ENCODE results near the gene CDH20. TPM values are rescaled to one million over a fixed set of nuclear protein-coding genes. Genes with fewer than 3 reads are reported as not detected.
A peak's percentile ranks its signal among the peaks of the same experiment; 100 is the strongest.

Gene CDH20
- not detected in 2 replicates for total RNA-seq

GRCh38 chr18:61333271-61333745 lies at the start of gene CDH20:
TSS of gene CDH20 (plus strand) at chr18:61333430.
- TF ChIP-seq, protein P1, sequence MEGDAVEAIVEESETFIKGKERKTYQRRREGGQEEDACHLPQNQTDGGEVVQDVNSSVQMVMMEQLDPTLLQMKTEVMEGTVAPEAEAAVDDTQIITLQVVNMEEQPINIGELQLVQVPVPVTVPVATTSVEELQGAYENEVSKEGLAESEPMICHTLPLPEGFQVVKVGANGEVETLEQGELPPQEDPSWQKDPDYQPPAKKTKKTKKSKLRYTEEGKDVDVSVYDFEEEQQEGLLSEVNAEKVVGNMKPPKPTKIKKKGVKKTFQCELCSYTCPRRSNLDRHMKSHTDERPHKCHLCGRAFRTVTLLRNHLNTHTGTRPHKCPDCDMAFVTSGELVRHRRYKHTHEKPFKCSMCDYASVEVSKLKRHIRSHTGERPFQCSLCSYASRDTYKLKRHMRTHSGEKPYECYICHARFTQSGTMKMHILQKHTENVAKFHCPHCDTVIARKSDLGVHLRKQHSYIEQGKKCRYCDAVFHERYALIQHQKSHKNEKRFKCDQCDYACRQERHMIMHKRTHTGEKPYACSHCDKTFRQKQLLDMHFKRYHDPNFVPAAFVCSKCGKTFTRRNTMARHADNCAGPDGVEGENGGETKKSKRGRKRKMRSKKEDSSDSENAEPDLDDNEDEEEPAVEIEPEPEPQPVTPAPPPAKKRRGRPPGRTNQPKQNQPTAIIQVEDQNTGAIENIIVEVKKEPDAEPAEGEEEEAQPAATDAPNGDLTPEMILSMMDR (IDR thresholded peaks at IDR 0.05; ENCODE audit: insufficient read depth, low read length, poor library complexity, severe bottlenecking), result no peak
- peaks cover 23% of the 10 kb centered on the region for H3K27me3 ChIP-seq (ENCODE audit: control insufficient read depth, insufficient read depth, low read length)
- no peak for DNase-seq (ENCODE audit: low read depth)
- peak within 1 kb of the TSS; percentile 48 for H3K4me3 ChIP-seq (ENCODE audit: low read depth, low read length)
- no peaks in the 10 kb centered on the region for H3K36me3 ChIP-seq (ENCODE audit: control insufficient read depth, insufficient read depth, low read length)

- H3K36me3 ChIP-seq (ENCODE audit: control insufficient read depth, insufficient read depth, low read length), result no peaks in the 10 kb centered on the region
- no peak for DNase-seq (ENCODE audit: low read depth)
- no peaks in the 10 kb centered on the region for H3K27me3 ChIP-seq (ENCODE audit: control insufficient read depth, insufficient read depth, low read length)
- no peak overlapping the region for H3K4me3 ChIP-seq (ENCODE audit: low read depth, low read length)
- TF ChIP-seq, protein P1 (IDR thresholded peaks at IDR 0.05; ENCODE audit: insufficient read depth, low read length, poor library complexity, severe bottlenecking), result no peak
These were observed 49.2 kb upstream of the CDH20 start for GRCh38 chr18:61284039-61284438.

GRCh38 chr18:61285777-61286176 lies 47.5 kb upstream of the CDH20 start:
- Histone ChIP-seq H3K4me3 (ENCODE audit: low read depth, low read length) (no peak overlapping the region), H3K36me3 (ENCODE audit: control insufficient read depth, insufficient read depth, low read length) (no peaks in the 10 kb centered on the region), H3K27me3 (ENCODE audit: control insufficient read depth, insufficient read depth, low read length) (no peaks in the 10 kb centered on the region)
- no peak for DNase-seq (ENCODE audit: low read depth)
- TF ChIP-seq, protein P1 (IDR thresholded peaks at IDR 0.05; ENCODE audit: insufficient read depth, low read length, poor library complexity, severe bottlenecking), result no peak

GRCh38 chr18:61286867-61287266 lies 46.4 kb upstream of the CDH20 start:
- H3K36me3 ChIP-seq (ENCODE audit: control insufficient read depth, insufficient read depth, low read length), result no peaks in the 10 kb centered on the region
- TF ChIP-seq, protein P1 (IDR thresholded peaks at IDR 0.05; ENCODE audit: insufficient read depth, low read length, poor library complexity, severe bottlenecking), result no peak
- H3K4me3 ChIP-seq (ENCODE audit: low read depth, low read length), result no peak overlapping the region
- no peak for DNase-seq (ENCODE audit: low read depth)
- no peaks in the 10 kb centered on the region for H3K27me3 ChIP-seq (ENCODE audit: control insufficient read depth, insufficient read depth, low read length)

- TF ChIP-seq, protein P1 (IDR thresholded peaks at IDR 0.05; ENCODE audit: insufficient read depth, low read length, poor library complexity, severe bottlenecking), result no peak
- Histone ChIP-seq H3K4me3 (ENCODE audit: low read depth, low read length) (no peak overlapping the region), H3K27me3 (ENCODE audit: control insufficient read depth, insufficient read depth, low read length) (no peaks in the 10 kb centered on the region), H3K36me3 (ENCODE audit: control insufficient read depth, insufficient read depth, low read length) (no peaks in the 10 kb centered on the region)
- no peak for DNase-seq (ENCODE audit: low read depth)
These were observed 42.6 kb upstream of the CDH20 start for GRCh38 chr18:61290616-61291015.

Measured in kidney epithelial cell (primary cell).